Nephron (organoid): ENCODE data around the gene DDX1.
A peak's percentile ranks its signal among the peaks of the same experiment; 100 is the strongest.

Experiments
- H3K27ac Mint-ChIP-seq, 3 experiments: 2 replicates each; pipeline ENCODE4 v1.8.0; 2020; ENCODE audit warnings: mixed read lengths in 3 of 3, mild to moderate bottlenecking in 2 of 3, moderate library complexity in 1 of 3
- H3K27me3 Mint-ChIP-seq: 2 replicates; pipeline ENCODE4 v1.8.0; 2021; ENCODE audit warnings: low read depth, mild to moderate bottlenecking, moderate library complexity, mixed read lengths
- H3K36me3 Mint-ChIP-seq: 2 replicates; pipeline ENCODE4 v1.8.0; 2020; ENCODE audit warnings: low read depth, mixed read lengths
- H3K4me1 Mint-ChIP-seq: 2 replicates; pipeline ENCODE4 v1.8.0; 2020; ENCODE audit warnings: mixed read lengths
- H3K4me3 Mint-ChIP-seq, 3 experiments: 2 replicates each; pipeline ENCODE4 v1.8.0; 2020; ENCODE audit warnings: mild to moderate bottlenecking in 3 of 3, mixed read lengths in 3 of 3, moderate library complexity in 2 of 3
- H3K9me3 Mint-ChIP-seq: 2 replicates; pipeline ENCODE4 v1.8.0; 2020; ENCODE audit warnings: mixed read lengths
- CTCF ChIP-seq, 3 experiments: fragments of 200-600 bp; sonication (generic); IDR thresholded peaks; one replicate each; pipeline ENCODE4 v1.5.0; 2021; ENCODE audit warnings: antibody characterized with exemption in 3 of 3; ENCODE audit not compliant: unreplicated experiment in 3 of 3

The DDX1 gene

GRCh38 chr2:15645300-15645699, 53.6 kb downstream of the DDX1 start:
- Mint-ChIP-seq H3K36me3 (peaks cover 22% of the 10 kb centered on the region), H3K27ac (peak overlapping the region in 1 of 3 experiments; percentile 8), H3K4me3 (no peak overlapping the region), H3K4me1 (peaks cover 17% of the 10 kb centered on the region), H3K9me3 (peaks cover 13% of the 10 kb centered on the region), H3K27me3 (peaks cover 43% of the 10 kb centered on the region)
- TF ChIP-seq CTCF (IDR thresholded peaks at IDR 0.05; ENCODE audit: unreplicated experiment in 3 of 3) = no peak

- Mint-ChIP-seq H3K4me3 (no peak overlapping the region), H3K27me3 (peaks cover 48% of the 10 kb centered on the region), H3K36me3 (peaks cover 16% of the 10 kb centered on the region), H3K9me3 (peaks cover 10% of the 10 kb centered on the region), H3K4me1 (peaks cover 12% of the 10 kb centered on the region), H3K27ac (no peak overlapping the region)
- no peak for TF ChIP-seq CTCF (IDR thresholded peaks at IDR 0.05; ENCODE audit: unreplicated experiment in 3 of 3)
Observed at GRCh38 chr2:15645720-15646385, 54.2 kb downstream of the DDX1 start.

GRCh38 chr2:15646661-15647060, 55.0 kb downstream of the DDX1 start:
- H3K27me3 Mint-ChIP-seq = peaks cover 53% of the 10 kb centered on the region
- TF ChIP-seq CTCF (IDR thresholded peaks at IDR 0.05; ENCODE audit: unreplicated experiment in 3 of 3) = no peak
- peaks cover 4% of the 10 kb centered on the region for H3K9me3 Mint-ChIP-seq
- H3K4me3 Mint-ChIP-seq = no peak overlapping the region
- peaks cover 10% of the 10 kb centered on the region for H3K4me1 Mint-ChIP-seq
- peaks cover 9% of the 10 kb centered on the region for H3K36me3 Mint-ChIP-seq
- H3K27ac Mint-ChIP-seq = peak overlapping the region in 1 of 3 experiments; percentile 15

DNA sequence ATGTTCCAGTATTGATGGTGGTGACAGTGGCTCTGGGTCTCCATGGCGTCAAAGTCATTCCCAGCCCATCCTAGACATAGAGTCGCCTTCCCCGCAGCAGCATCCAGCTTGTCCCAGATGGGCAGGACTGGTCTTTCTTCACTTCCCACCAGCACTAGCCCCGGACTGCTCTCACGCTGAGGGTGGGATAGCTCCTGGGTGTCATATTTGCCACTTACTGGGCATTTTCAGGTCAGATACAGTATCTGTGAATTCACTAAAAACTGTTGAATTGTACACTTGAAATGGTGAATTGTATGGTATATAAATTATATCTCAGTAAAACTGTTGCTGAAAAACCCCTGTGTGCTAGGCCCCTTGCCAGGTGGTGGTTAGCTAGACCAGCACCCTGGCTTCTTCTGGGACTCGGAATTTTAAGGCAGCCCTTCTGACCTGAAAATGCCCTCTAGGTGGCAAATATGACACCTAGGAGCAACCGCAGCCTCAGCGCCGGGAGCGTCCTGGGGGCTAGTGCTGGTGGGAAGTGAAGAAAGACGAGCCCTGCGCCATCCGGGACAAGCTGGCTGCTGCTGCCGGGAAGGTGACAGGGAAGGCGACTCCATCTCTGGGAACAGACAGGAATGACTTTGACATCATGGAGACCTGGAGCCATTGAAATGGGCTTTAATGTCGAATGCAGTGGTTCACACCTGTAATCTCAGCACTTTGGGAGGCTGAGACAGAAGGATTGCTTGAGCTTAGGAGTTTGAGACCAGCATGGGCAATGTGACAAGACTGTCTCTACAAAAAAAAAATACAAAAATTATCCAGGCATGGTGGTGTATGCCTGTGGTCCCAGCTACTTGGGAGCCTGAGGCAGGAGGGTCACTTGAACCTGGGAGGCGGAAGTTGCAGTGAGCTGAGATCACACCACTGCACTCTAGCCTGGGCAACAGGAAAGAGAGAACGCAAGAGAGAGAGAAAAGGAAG, 56.2 kb downstream of the DDX1 start:
- Mint-ChIP-seq H3K27ac (no peak overlapping the region), H3K4me1 (peaks cover 9% of the 10 kb centered on the region), H3K27me3 (peaks cover 54% of the 10 kb centered on the region), H3K9me3 (no peaks in the 10 kb centered on the region), H3K36me3 (peaks cover 2% of the 10 kb centered on the region), H3K4me3 (no peak overlapping the region)
- TF ChIP-seq CTCF (IDR thresholded peaks at IDR 0.05; ENCODE audit: unreplicated experiment in 3 of 3) = no peak

GRCh38 chr2:15648593-15649525, 57.2 kb downstream of the DDX1 start:
- Mint-ChIP-seq H3K36me3 (no peaks in the 10 kb centered on the region), H3K27ac (no peak overlapping the region), H3K4me1 (peaks cover 13% of the 10 kb centered on the region), H3K4me3 (no peak overlapping the region), H3K9me3 (no peaks in the 10 kb centered on the region), H3K27me3 (peaks cover 62% of the 10 kb centered on the region)
- TF ChIP-seq CTCF (IDR thresholded peaks at IDR 0.05; ENCODE audit: unreplicated experiment in 3 of 3) = no peak
